GM12801 (cell line): ENCODE results near the gene GALP.

ENCODE experiments used
- TF ChIP-seq, protein P1 (sequence below): IDR thresholded peaks from one replicate; pipeline ENCODE4 v1.5.1; 2011; ENCODE audit warnings: control low read depth; ENCODE audit not compliant: insufficient read length; ENCODE audit errors: extremely low read depth

Gene GALP

DNA sequence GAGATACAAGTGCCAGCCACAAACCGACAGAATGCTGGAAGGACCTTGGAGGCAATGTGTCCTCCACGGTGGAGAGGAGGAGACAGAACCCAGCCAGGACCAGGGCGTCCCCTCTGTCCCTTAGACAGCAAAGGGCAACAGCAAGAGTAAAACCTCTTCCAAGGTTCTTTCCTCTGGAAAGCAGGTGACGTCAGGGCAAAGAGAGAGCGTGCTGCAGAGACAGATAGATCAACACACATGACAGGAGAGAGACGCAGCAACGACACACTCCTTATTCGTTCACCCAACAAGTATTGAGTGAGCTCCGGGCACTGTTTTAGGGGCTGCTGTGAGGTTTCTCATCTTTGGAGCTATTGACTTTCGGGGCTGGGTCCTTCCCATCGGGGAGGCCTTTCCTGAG is 1.3 kb upstream of the GALP start:
- TF ChIP-seq, protein P1, sequence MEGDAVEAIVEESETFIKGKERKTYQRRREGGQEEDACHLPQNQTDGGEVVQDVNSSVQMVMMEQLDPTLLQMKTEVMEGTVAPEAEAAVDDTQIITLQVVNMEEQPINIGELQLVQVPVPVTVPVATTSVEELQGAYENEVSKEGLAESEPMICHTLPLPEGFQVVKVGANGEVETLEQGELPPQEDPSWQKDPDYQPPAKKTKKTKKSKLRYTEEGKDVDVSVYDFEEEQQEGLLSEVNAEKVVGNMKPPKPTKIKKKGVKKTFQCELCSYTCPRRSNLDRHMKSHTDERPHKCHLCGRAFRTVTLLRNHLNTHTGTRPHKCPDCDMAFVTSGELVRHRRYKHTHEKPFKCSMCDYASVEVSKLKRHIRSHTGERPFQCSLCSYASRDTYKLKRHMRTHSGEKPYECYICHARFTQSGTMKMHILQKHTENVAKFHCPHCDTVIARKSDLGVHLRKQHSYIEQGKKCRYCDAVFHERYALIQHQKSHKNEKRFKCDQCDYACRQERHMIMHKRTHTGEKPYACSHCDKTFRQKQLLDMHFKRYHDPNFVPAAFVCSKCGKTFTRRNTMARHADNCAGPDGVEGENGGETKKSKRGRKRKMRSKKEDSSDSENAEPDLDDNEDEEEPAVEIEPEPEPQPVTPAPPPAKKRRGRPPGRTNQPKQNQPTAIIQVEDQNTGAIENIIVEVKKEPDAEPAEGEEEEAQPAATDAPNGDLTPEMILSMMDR: no peak

DNA sequence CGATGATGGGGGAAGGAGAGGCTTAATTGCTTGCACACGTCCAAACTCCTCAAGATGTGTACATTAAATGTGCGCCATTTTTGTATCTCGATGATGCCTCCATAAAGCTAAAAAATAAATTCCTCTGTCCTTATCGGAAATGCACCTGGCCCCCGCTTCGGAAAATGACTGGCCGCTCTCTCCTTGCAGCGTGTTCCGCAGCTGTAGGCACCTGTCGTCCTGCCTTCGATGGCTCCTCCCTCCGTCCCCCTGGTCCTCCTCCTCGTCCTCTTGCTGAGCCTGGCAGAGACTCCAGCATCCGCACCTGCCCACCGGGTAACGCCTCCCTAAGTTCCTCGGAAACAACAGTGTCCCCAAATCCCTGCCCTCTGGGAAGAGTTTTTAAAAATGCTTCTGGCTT is 1.1 kb downstream of the GALP start:
- TF ChIP-seq, protein P1: no peak

DNA sequence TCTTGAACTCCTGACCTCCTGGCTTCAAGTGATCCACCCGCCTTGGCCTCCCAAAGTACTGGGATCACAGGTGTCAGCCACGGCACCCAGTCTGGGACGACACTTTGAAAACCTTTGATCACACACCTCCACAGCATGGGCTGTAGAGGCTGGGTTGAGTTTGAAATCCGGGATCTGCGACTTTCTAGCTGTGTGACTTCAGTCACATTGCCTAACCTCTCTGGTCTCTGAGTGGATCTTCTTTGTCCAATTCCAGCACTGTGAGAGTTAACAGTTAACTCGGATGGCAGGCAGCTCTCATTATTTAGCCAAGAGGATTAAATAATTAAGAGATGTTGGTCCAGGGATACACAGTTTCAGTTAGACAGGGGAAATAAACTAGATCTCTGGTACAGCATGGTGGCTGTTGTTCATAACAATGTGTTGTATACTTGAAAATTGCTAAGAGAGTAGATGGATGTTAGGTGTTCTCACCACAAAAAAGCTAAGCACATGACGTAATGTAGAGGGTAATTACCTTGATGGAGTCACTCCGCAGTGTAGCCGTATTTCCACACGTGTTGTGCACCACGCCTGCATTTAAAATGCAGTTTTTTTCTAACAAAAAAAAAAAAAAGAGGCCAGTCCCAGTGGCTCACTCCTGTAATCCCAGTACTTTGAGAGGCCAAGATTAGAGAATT is 1.9 kb downstream of the GALP start:
- TF ChIP-seq, protein P1: no peak

DNA sequence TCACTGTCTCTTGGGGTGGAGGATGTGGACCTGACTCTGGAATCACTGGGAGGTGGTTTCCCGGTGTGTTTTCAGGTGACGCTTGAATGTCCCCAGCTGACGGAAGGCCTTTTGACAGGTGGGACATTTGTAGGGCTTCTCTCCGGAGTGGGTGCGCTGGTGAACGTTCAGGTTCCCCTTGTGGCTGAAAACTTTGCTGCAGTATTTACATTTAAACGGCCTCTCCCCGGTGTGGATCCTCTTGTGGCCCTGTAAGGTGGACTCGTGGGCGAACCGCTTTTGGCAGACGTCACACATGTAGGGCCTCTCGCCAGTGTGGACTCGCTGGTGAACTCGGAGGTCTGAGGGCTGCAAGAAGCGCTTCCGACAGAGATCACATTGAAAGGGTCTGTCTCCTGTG is 14.0 kb downstream of the GALP start:
- TF ChIP-seq, protein P1: no peak

DNA sequence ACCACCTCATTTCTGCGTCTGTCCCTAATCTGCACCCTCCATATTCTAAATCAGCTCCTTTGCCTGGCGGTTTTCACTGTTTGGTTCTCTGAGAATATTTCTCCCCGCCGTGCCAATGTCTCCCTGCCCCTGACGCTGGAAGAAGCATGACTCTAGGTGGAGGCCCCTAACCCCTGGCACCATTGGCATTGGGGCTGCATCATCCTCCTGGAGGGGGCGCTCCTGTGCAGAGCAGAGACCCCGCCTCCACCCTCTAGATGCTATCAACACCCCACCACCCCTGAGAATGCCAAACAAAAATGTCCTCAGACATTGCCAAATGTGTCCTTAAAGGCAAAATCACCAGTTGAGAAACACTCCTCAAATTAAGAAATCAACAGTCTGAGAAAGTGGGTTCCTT is 15.3 kb downstream of the GALP start:
- TF ChIP-seq, protein P1: no peak

DNA sequence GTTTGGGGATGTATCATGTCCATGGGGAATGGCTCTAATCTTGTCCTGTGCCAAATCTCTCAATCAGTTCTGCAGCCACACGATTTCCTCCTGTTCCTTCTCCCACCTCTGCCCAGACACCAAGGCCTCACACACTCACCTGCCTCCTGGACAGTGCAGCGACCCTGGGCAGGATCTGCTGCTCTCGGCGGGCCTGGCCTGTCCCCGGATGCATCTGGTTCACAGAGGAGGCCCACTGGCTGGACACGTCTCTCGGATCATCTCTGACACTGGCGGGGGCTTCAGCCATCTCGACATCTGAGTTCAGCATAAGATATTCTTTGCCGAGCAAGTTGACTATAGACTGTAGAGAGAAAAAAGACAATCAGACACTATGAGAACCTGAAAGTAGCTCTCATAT is 15.9 kb downstream of the GALP start:
- TF ChIP-seq, protein P1: no peak

DNA sequence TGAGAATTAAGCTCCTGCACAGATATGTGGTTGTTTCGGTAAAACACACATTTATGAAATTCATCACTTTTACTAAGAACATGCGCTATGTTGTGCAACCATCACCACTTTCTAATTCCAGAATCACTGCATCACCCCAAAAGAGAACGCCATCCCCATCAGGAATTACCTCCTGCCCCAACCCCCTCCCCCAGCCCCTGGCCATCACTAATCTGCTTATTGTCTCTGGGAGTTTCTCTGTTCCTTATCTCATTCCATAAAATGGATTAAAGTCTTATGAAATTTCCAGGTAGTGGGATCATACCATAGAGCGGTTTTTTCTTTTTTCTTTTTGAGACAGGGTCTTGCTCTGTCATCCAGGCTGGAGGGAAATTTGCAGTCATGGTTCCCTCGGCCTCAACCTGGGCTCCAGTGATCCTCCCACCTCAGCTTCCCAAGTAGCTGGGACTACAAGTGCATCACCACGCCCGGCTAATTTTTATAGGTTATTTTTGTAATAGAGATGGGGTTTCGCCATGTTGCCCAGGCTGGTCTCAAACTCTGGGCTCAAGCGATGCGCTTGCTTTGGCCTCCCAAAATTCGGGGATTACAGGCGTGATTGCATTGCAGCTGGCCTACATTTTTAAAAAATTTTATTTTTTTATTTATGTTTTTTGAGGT is 18.3 kb downstream of the GALP start:
- TF ChIP-seq, protein P1: no peak
